A549 (cell line): Measurements from ENCODE around the gene RFXAP. TPM values are rescaled to one million over a fixed set of nuclear protein-coding genes. Genes with fewer than 3 reads are reported as not detected.

Experiments
- ATAC-seq, 2 experiments: fragments of 200-7000 bp in 1 of 2; fragments of >200 bp in 1 of 2; cut with Nextera tagmentation in 1 of 2; cut with Tn5 transposase in 1 of 2; 3 replicates each; pipeline versions ENCODE4 v1.8.0 to v1.9.1; 2018 to 2020; ENCODE audit warnings: mild to moderate bottlenecking in 1 of 2, moderate library complexity in 1 of 2
- CTCF ChIA-PET: fragments of 300-600 bp; sonication (Branson Sonifier 250); formaldehyde crosslinking; extraction: SDS; loops from one replicate; lab custom pipeline; 2021; ENCODE audit warnings: antibody characterized with exemption, inconsistent platforms; lab: Yijun Ruan, JAX
- POLR2A ChIA-PET: fragments of 350-600 bp; formaldehyde crosslinking; extraction: SDS; loops from one replicate; lab custom pipeline; 2021; ENCODE audit warnings: antibody characterized with exemption, inconsistent platforms; lab: Yijun Ruan, JAX
- DNase-seq, 2 experiments: peaks; one replicate each; pipeline versions ENCODE4 v3.0.0 to v3.0.0-alpha.2; 2011 to 2016; ENCODE audit warnings: low read depth in 1 of 2, low spot score in 1 of 2
- FAIRE-seq: peaks from 2 replicates; lab custom pipeline; 2011; peaks lifted over from hg19 to GRCh38; lab: Jason Lieb, UNC
- H3K27ac ChIP-seq, 2 experiments: fragments of >200 bp; sonication (Bioruptor Twin); formaldehyde crosslinking; 3 replicates each; pipeline ENCODE4 v1.5.1; 2016 to 2017
- H3K4me1 ChIP-seq: fragments of >200 bp; sonication (Bioruptor Twin); formaldehyde crosslinking; 3 replicates; pipeline ENCODE4 v1.6.1; 2016
- H3K4me2 ChIP-seq: fragments of >200 bp; sonication (Bioruptor Twin); formaldehyde crosslinking; 3 replicates; pipeline ENCODE4 v1.6.1; 2016
- H3K4me3 ChIP-seq: fragments of >200 bp; sonication (Bioruptor Twin); formaldehyde crosslinking; 3 replicates; pipeline ENCODE4 v1.5.1; 2016
- H3K9me3 ChIP-seq: fragments of >200 bp; sonication (Bioruptor Twin); formaldehyde crosslinking; 3 replicates; pipeline ENCODE4 v1.6.1; 2016
- BHLHE40 ChIP-seq: IDR thresholded peaks from 2 replicates; pipeline ENCODE4 v1.6.1; 2012; ENCODE audit warnings: low read depth, low read length, inconsistent platforms
- CBX2 ChIP-seq: fragments of 200-600 bp; sonication (generic); IDR thresholded peaks from 2 replicates; pipeline ENCODE4 v1.6.1; 2016; ENCODE audit warnings: low read depth, mild to moderate bottlenecking, borderline replicate concordance
- CBX8 ChIP-seq: fragments of 200-600 bp; sonication (generic); IDR thresholded peaks from 2 replicates; pipeline ENCODE4 v1.6.1; 2016
- CHD2 ChIP-seq: fragments of 150-350 bp; IDR thresholded peaks from 2 replicates; pipeline ENCODE4 v1.6.1; 2014; ENCODE audit warnings: low read length; ENCODE audit not compliant: partially characterized antibody
- CHD4 ChIP-seq: fragments of 200-600 bp; sonication (generic); IDR thresholded peaks from 2 replicates; pipeline ENCODE4 v1.6.1; 2016; ENCODE audit warnings: antibody characterized with exemption, mild to moderate bottlenecking, borderline replicate concordance
- ESRRA ChIP-seq: fragments of 150-350 bp; IDR thresholded peaks from 2 replicates; pipeline ENCODE4 v1.6.1; 2014; ENCODE audit warnings: mild to moderate bottlenecking, low read length, borderline replicate concordance
- FOSL2 ChIP-seq, 2 experiments: fragments of 450-650 bp in 1 of 2; fragments of >200 bp in 1 of 2; sonication (Bioruptor Twin) in 1 of 2; formaldehyde crosslinking; IDR thresholded peaks; 2 replicates each; pipeline versions ENCODE4 v1.5.0 to v1.6.1; 2016 to 2020; ENCODE audit warnings: mild to moderate bottlenecking in 1 of 2, moderate library complexity in 1 of 2
- FOXS1 ChIP-seq: fragments of 250-450 bp; sonication (Bioruptor Pico); IDR thresholded peaks from 2 replicates; pipeline ENCODE4 v1.5.0; 2020; ENCODE audit warnings: mild to moderate bottlenecking, moderate library complexity
- HEYL ChIP-seq: fragments of 250-450 bp; sonication (Bioruptor Pico); IDR thresholded peaks from 2 replicates; pipeline ENCODE4 v1.8.0; 2021; ENCODE audit warnings: mild to moderate bottlenecking, moderate library complexity
- HMGXB4 ChIP-seq: fragments of 250-450 bp; sonication (Bioruptor Pico); IDR thresholded peaks from 2 replicates; pipeline ENCODE4 v1.5.0; 2021; ENCODE audit warnings: mild to moderate bottlenecking, moderate library complexity, borderline replicate concordance
- HOXA7 ChIP-seq: fragments of 250-450 bp; sonication (Bioruptor Pico); IDR thresholded peaks from 2 replicates; pipeline ENCODE4 v1.5.0; 2020; ENCODE audit warnings: mild to moderate bottlenecking, moderate library complexity
- HOXB13 ChIP-seq: fragments of 250-450 bp; sonication (Bioruptor Pico); IDR thresholded peaks from 2 replicates; pipeline ENCODE4 v1.5.0; 2020; ENCODE audit warnings: low read depth, mild to moderate bottlenecking, moderate library complexity
- HOXB5 ChIP-seq: fragments of 250-450 bp; sonication (Bioruptor Pico); IDR thresholded peaks from 2 replicates; pipeline ENCODE4 v1.5.0; 2020; ENCODE audit warnings: mild to moderate bottlenecking, moderate library complexity
- JUN ChIP-seq, 2 experiments: fragments of >200 bp; sonication (Bioruptor Twin); formaldehyde crosslinking; IDR thresholded peaks; 2 replicates in 1 of 2; 3 replicates in 1 of 2; pipeline ENCODE4 v1.6.1; 2016 to 2017
- KDM5A ChIP-seq: fragments of 200-600 bp; sonication (generic); IDR thresholded peaks from 2 replicates; pipeline ENCODE4 v1.6.1; 2016; ENCODE audit warnings: antibody characterized with exemption, mild to moderate bottlenecking
- NFE2L2 ChIP-seq: fragments of 150-350 bp; conservative IDR thresholded peaks from 2 replicates; pipeline ENCODE4 v1.6.1; 2014; ENCODE audit warnings: low read length
- NR3C1 ChIP-seq: fragments of >200 bp; sonication (Bioruptor Twin); formaldehyde crosslinking; IDR thresholded peaks from 3 replicates; pipeline ENCODE4 v1.6.1; 2017
- POLR2A ChIP-seq: IDR thresholded peaks from 2 replicates; pipeline ENCODE4 v1.6.1; 2012; ENCODE audit warnings: mild to moderate bottlenecking, low read length
- RAD21 ChIP-seq, 2 experiments: fragments of >200 bp in 1 of 2; sonication (Bioruptor Twin) in 1 of 2; formaldehyde crosslinking in 1 of 2; IDR thresholded peaks in 1 of 2; conservative IDR thresholded peaks in 1 of 2; 2 replicates in 1 of 2; 3 replicates in 1 of 2; pipeline ENCODE4 v1.6.1; 2012 to 2018; ENCODE audit warnings: inconsistent platforms in 1 of 2
- RARB ChIP-seq: fragments of 250-450 bp; sonication (Bioruptor Pico); IDR thresholded peaks from 2 replicates; pipeline ENCODE4 v1.8.0; 2021; ENCODE audit warnings: mild to moderate bottlenecking, moderate library complexity
- RCOR1 ChIP-seq: fragments of 150-350 bp; IDR thresholded peaks from 2 replicates; pipeline ENCODE4 v1.6.1; 2014; ENCODE audit warnings: antibody characterized with exemption, low read length, low read depth
- RFX5 ChIP-seq: fragments of 450-650 bp; IDR thresholded peaks from 2 replicates; pipeline ENCODE4 v1.7.1; 2014; ENCODE audit warnings: antibody characterized with exemption, mild to moderate bottlenecking, moderate library complexity
- SREBF2 ChIP-seq: fragments of 450-650 bp; IDR thresholded peaks from 2 replicates; pipeline ENCODE4 v1.6.1; 2014; ENCODE audit warnings: mild to moderate bottlenecking, moderate library complexity
- TFCP2L1 ChIP-seq: fragments of 250-450 bp; sonication (Bioruptor Pico); IDR thresholded peaks from 2 replicates; pipeline ENCODE4 v1.5.0; 2021; ENCODE audit warnings: mild to moderate bottlenecking
- ZC3H11A ChIP-seq: fragments of 450-650 bp; IDR thresholded peaks from 2 replicates; pipeline ENCODE4 v1.6.1; 2014; ENCODE audit warnings: antibody characterized with exemption, mild to moderate bottlenecking
- ZFP36 ChIP-seq: fragments of 450-650 bp; IDR thresholded peaks from 2 replicates; pipeline ENCODE4 v1.6.1; 2014; ENCODE audit warnings: borderline replicate concordance; ENCODE audit not compliant: partially characterized antibody
- ZSCAN20 ChIP-seq: fragments of 250-450 bp; sonication (Bioruptor Pico); IDR thresholded peaks from 2 replicates; pipeline ENCODE4 v1.8.0; 2022; ENCODE audit warnings: mild to moderate bottlenecking, moderate library complexity
- WGBS: methylation state at CpG from one replicate; pipeline ENCODE4 v1.1.6; 2017; ENCODE audit errors: missing lambda C conversion rate; 5-methylcytosine and 5-hydroxymethylcytosine counted together
- polyA plus RNA-seq, 4 experiments: library from polyadenylated mRNA; depleted of rRNA in 3 of 4; stranded (reverse); fragments of >200 nt; fragmentation: RNase III in 1 of 4; extraction: RNeasy Plus Mini Kit Qiagen cat#74134 plus additional on column Dnase treatment in 1 of 4; gene quantifications; 2 replicates in 3 of 4; 3 replicates in 1 of 4; pipeline ENCODE4 v1.2.3, GENCODE V29; 2011 to 2017
- TF ChIP-seq, protein P1 (sequence below): fragments of 450-650 bp; IDR thresholded peaks from 2 replicates; pipeline ENCODE4 v1.6.1; 2014; ENCODE audit warnings: antibody characterized with exemption
- TF ChIP-seq, protein P2 (sequence below): IDR thresholded peaks from 2 replicates; pipeline ENCODE4 v1.6.1; 2012

RFXAP gene
- polyA plus RNA-seq, 2 of the 4 experiments (the other 2 are of a cell fraction) = 2.5 TPM

GRCh38 chr13:36862722-36863121 is 43.7 kb downstream of the RFXAP start:
- Histone ChIP-seq H3K27ac (no peak overlapping the region), H3K4me3 (no peak overlapping the region), H3K4me1 (no peaks in the 10 kb centered on the region), H3K4me2 (no peak overlapping the region), H3K9me3 (no peaks in the 10 kb centered on the region)
- CTCF ChIA-PET = interaction anchor here (1.4 kb wide), 1 partner anchor 11 kb away, joined by 3 read pairs; no protein-coding TSS in a partner anchor
- no peak for FAIRE-seq
- POLR2A ChIA-PET = no interaction called here
- WGBS = 68% methylated on average over 7 of the region's 7 CpGs
- no peak for ATAC-seq
- no peak for DNase-seq
- TF ChIP-seq POLR2A (no peak), ZFP36 (no peak), NFE2L2 (no peak), ZC3H11A (no peak), HMGXB4 (CRISPR knock-in tag) (no peak)

DNA sequence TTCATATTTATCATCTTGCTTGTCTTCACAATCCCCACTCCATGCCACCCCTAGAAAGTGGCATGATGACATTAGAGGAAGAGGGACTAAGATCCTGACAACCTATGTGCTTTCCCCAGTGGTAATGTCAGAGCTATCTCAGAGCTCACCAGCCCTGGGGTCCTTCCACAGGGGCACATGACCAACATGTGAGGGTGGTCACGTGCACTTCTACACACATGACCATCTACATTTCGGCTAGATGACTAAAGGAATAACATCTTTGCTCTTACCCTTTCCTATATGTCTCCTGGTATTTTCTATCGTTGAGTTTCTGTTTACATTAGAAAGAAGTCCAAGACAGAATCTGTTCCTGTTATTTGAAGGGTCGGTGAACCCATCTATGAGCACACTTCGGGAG is 46.2 kb downstream of the RFXAP start:
- no peaks in the 10 kb centered on the region for H3K9me3 ChIP-seq
- FAIRE-seq (no peak), DNase-seq (no peak), ATAC-seq (no peak)
- TF ChIP-seq, protein P1, sequence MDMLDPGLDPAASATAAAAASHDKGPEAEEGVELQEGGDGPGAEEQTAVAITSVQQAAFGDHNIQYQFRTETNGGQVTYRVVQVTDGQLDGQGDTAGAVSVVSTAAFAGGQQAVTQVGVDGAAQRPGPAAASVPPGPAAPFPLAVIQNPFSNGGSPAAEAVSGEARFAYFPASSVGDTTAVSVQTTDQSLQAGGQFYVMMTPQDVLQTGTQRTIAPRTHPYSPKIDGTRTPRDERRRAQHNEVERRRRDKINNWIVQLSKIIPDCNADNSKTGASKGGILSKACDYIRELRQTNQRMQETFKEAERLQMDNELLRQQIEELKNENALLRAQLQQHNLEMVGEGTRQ = peak; percentile 64
- no peak for TF ChIP-seq FOSL2 (IDR thresholded peaks at IDR 0.05)
- no peak for TF ChIP-seq FOSL2 (CRISPR knock-in tag; IDR thresholded peaks at IDR 0.05)
- no peak for TF ChIP-seq RCOR1
- WGBS = 27% methylated on average over 5 of the region's 5 CpGs
- no peak overlapping the region for H3K4me2 ChIP-seq
- no peaks in the 10 kb centered on the region for H3K4me1 ChIP-seq
- H3K4me3 ChIP-seq = no peak overlapping the region
- ChIA-PET POLR2A (no interaction called here), CTCF (no interaction called here)
- H3K27ac ChIP-seq = no peak overlapping the region

DNA sequence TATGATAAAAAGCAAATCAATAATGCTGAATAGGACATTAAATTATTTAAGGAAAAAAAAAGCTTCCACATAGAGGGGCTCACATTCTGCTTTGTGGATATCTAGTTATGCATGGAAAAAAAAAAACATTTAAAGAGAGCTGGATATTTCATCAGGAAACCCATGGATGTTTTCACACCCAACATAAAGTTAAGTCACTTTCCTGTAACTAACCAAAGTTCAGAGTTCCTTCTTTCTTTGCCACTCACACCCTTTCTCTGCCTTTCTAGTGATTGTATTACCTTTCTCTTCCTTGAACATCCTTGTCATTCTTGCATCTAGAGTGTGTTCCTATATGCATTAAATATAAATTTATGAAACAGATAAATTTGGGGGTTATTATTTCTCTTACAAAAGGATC is 47.2 kb downstream of the RFXAP start:
- ChIA-PET POLR2A (no interaction called here), CTCF (interaction anchor here (0.6 to 5.4 kb wide), 2 partner anchors 7 to 470 kb away, joined by 3 to 22 read pairs; no protein-coding TSS in a partner anchor)
- no peak for FAIRE-seq

GRCh38 chr13:36870050-36870692 is 51.1 kb downstream of the RFXAP start:
- ChIA-PET POLR2A (no interaction called here), CTCF (interaction anchor here (0.6 to 5.4 kb wide), 2 partner anchors 11 to 21 kb away, joined by 3 to 22 read pairs; no protein-coding TSS in a partner anchor)
- 18% methylated on average over 1 of the region's 1 CpG for WGBS
- H3K4me1 ChIP-seq = no peaks in the 10 kb centered on the region
- H3K27ac ChIP-seq = no peak overlapping the region
- H3K4me2 ChIP-seq = no peak overlapping the region
- ATAC-seq (no peak), FAIRE-seq (no peak), DNase-seq (no peak)
- H3K4me3 ChIP-seq = no peak overlapping the region
- TF ChIP-seq HOXB13 (no peak), CHD2 (no peak), JUN (IDR thresholded peaks at IDR 0.05) (no peak)
- no peaks in the 10 kb centered on the region for H3K9me3 ChIP-seq

More for the DNA sequence above, 47.2 kb downstream of the RFXAP start:
- Histone ChIP-seq H3K4me2 (no peak overlapping the region), H3K4me3 (no peak overlapping the region), H3K27ac (no peak overlapping the region), H3K9me3 (no peaks in the 10 kb centered on the region), H3K4me1 (no peaks in the 10 kb centered on the region)
- TF ChIP-seq, protein P2, sequence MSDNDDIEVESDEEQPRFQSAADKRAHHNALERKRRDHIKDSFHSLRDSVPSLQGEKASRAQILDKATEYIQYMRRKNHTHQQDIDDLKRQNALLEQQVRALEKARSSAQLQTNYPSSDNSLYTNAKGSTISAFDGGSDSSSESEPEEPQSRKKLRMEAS = no peak
- TF ChIP-seq HOXB5 (CRISPR knock-in tag) (no peak), SREBF2 (no peak), BHLHE40 (no peak), NR3C1 (no peak), CBX2 (no peak), ESRRA (no peak), KDM5A (no peak), TFCP2L1 (no peak), CBX8 (no peak), HOXB13 (no peak), CHD2 (no peak), RFX5 (no peak), HEYL (CRISPR knock-in tag) (no peak), FOXS1 (CRISPR knock-in tag) (no peak), RAD21 (conservative IDR thresholded peaks at IDR 0.05 in 1 of 2, IDR thresholded peaks at IDR 0.05 in 1 of 2) (no peak), RARB (CRISPR knock-in tag) (no peak), CHD4 (no peak), HOXA7 (no peak), ZSCAN20 (CRISPR knock-in tag) (no peak)
- DNase-seq = no peak
- no peak for ATAC-seq
